Loucy (cell line): ENCODE results near the gene TOB1.

Source experiments
- H2AFZ ChIP-seq: fragments of 200-600 bp; sonication (generic); 2 replicates; pipeline ENCODE4 v1.6.0; 2016; ENCODE audit warnings: antibody characterized with exemption, mild to moderate bottlenecking, low read length, moderate library complexity
- H3F3A ChIP-seq: fragments of 200-600 bp; 2 replicates; pipeline ENCODE4 v1.6.0; 2016; ENCODE audit warnings: antibody characterized with exemption, low read depth, mild to moderate bottlenecking
- H3K27me3 ChIP-seq: fragments of 200-600 bp; sonication (generic); 2 replicates; pipeline ENCODE4 v1.6.1; 2014; ENCODE audit warnings: low read length, mild to moderate bottlenecking; ENCODE audit not compliant: insufficient read depth, poor library complexity, severe bottlenecking
- H3K36me3 ChIP-seq: fragments of 200-600 bp; sonication (generic); 2 replicates; pipeline ENCODE4 v1.6.1; 2016; ENCODE audit warnings: low read length; ENCODE audit not compliant: insufficient read depth
- H3K4me1 ChIP-seq: fragments of 200-600 bp; sonication (generic); 2 replicates; pipeline ENCODE4 v1.5.1; 2014; ENCODE audit warnings: low read length, mild to moderate bottlenecking; ENCODE audit not compliant: insufficient read depth, poor library complexity, severe bottlenecking
- H3K4me2 ChIP-seq: fragments of 200-600 bp; sonication (generic); 2 replicates; pipeline ENCODE4 v1.6.0; 2014; ENCODE audit warnings: antibody characterized with exemption, low read length, low read depth, mild to moderate bottlenecking; ENCODE audit not compliant: poor library complexity, severe bottlenecking
- H3K4me3 ChIP-seq: fragments of 200-600 bp; sonication (generic); 2 replicates; pipeline ENCODE4 v1.5.1; 2014; ENCODE audit warnings: low read length, mild to moderate bottlenecking, mixed read lengths; ENCODE audit not compliant: poor library complexity, severe bottlenecking
- H3K79me2 ChIP-seq: fragments of 200-600 bp; sonication (generic); 2 replicates; pipeline ENCODE4 v1.6.1; 2014; ENCODE audit warnings: low read length; ENCODE audit not compliant: insufficient read depth
- H3K9ac ChIP-seq: fragments of 200-600 bp; sonication (generic); 2 replicates; pipeline ENCODE4 v1.6.0; 2014; ENCODE audit warnings: mild to moderate bottlenecking, low read depth, low read length, moderate library complexity; ENCODE audit not compliant: poor library complexity, severe bottlenecking
- H3K9me2 ChIP-seq: fragments of 200-600 bp; sonication (generic); replicated peaks from 2 replicates; pipeline ENCODE4 v1.6.1; 2016; ENCODE audit warnings: low read depth, low read length, mixed read lengths
- H3K9me3 ChIP-seq: fragments of 200-600 bp; sonication (generic); 2 replicates; pipeline ENCODE4 v1.6.1; 2014; ENCODE audit warnings: mild to moderate bottlenecking, antibody characterized with exemption, low read length, low read depth; ENCODE audit not compliant: insufficient read depth
- H4K20me1 ChIP-seq: fragments of 200-600 bp; sonication (generic); 2 replicates; pipeline ENCODE4 v1.6.0; 2014; ENCODE audit warnings: antibody characterized with exemption, low read length, mild to moderate bottlenecking; ENCODE audit not compliant: insufficient read depth, poor library complexity, severe bottlenecking
- CTCF ChIP-seq: fragments of 200-600 bp; sonication (generic); conservative IDR thresholded peaks from 2 replicates; pipeline ENCODE4 v1.5.1; 2014; ENCODE audit warnings: mild to moderate bottlenecking, antibody characterized with exemption, low read length
- EZH2phosphoT487 ChIP-seq: fragments of 200-600 bp; IDR thresholded peaks from 2 replicates; pipeline ENCODE4 v1.6.1; 2018; ENCODE audit warnings: antibody characterized with exemption, mild to moderate bottlenecking, moderate library complexity, borderline replicate concordance

TOB1 gene

GRCh38 chr17:50848039-50848438, 18.1 kb downstream of the TOB1 start:
- Histone ChIP-seq H3K9me2 (no peaks in the 10 kb centered on the region), H3K4me2 (no peak overlapping the region), H3K36me3 (no peaks in the 10 kb centered on the region), H4K20me1 (no peaks in the 10 kb centered on the region), H3K27me3 (no peaks in the 10 kb centered on the region), H3K9me3 (no peaks in the 10 kb centered on the region), H3K9ac (no peak overlapping the region), H3K4me3 (no peak overlapping the region), H3F3A (no peaks in the 10 kb centered on the region), H3K4me1 (peaks cover 12% of the 10 kb centered on the region), H2AFZ (no peak overlapping the region), H3K79me2 (no peaks in the 10 kb centered on the region)
- TF ChIP-seq CTCF (no peak), EZH2phosphoT487 (no peak)

- H3K79me2 ChIP-seq: no peaks in the 10 kb centered on the region
- no peaks in the 10 kb centered on the region for H3F3A ChIP-seq
- TF ChIP-seq EZH2phosphoT487 (no peak), CTCF (no peak)
- no peaks in the 10 kb centered on the region for H3K9me3 ChIP-seq
- no peaks in the 10 kb centered on the region for H3K36me3 ChIP-seq
- no peaks in the 10 kb centered on the region for H4K20me1 ChIP-seq
- no peaks in the 10 kb centered on the region for H3K9me2 ChIP-seq
- peaks cover 9% of the 10 kb centered on the region for H3K4me1 ChIP-seq
- H3K4me2 ChIP-seq: no peak overlapping the region
- no peak overlapping the region for H3K4me3 ChIP-seq
- H2AFZ ChIP-seq: no peak overlapping the region
- no peaks in the 10 kb centered on the region for H3K27me3 ChIP-seq
- no peak overlapping the region for H3K9ac ChIP-seq
Measured at GRCh38 chr17:50847566-50847965, 18.6 kb downstream of the TOB1 start.

GRCh38 chr17:50845240-50846147, 20.7 kb downstream of the TOB1 start:
- no peaks in the 10 kb centered on the region for H3K36me3 ChIP-seq
- no peak overlapping the region for H3K4me2 ChIP-seq
- no peaks in the 10 kb centered on the region for H3K79me2 ChIP-seq
- H3K9me2 ChIP-seq: no peaks in the 10 kb centered on the region
- H3K9ac ChIP-seq: no peak overlapping the region
- H3K9me3 ChIP-seq: no peaks in the 10 kb centered on the region
- H3K27me3 ChIP-seq: no peaks in the 10 kb centered on the region
- no peaks in the 10 kb centered on the region for H3K4me1 ChIP-seq
- H3K4me3 ChIP-seq: no peak overlapping the region
- H4K20me1 ChIP-seq: no peaks in the 10 kb centered on the region
- no peak for TF ChIP-seq EZH2phosphoT487
- TF ChIP-seq CTCF: no peak
- H3F3A ChIP-seq: no peaks in the 10 kb centered on the region
- no peak overlapping the region for H2AFZ ChIP-seq
